SK-N-SH (cell line): ENCODE data around the gene DCHS2. TPM values are rescaled to one million over a fixed set of nuclear protein-coding genes. Genes with fewer than 3 reads are reported as not detected.

Source experiments
- CTCF ChIA-PET: fragments of 300-600, 350-600 bp; formaldehyde crosslinking; extraction: SDS; loops from one replicate; lab custom pipeline; 2021; lab: Yijun Ruan, JAX
- POLR2A ChIA-PET: fragments of 350-600 bp; sonication (Branson Sonifier 250); formaldehyde crosslinking; extraction: SDS; loops from one replicate; lab custom pipeline; 2020; ENCODE audit warnings: antibody characterized with exemption, inconsistent platforms; lab: Yijun Ruan, JAX
- DNase-seq: peaks from one replicate; pipeline ENCODE4 v3.0.0; 2012
- H2AFZ ChIP-seq: fragments of 200-600 bp; sonication (generic); 2 replicates; pipeline ENCODE4 v1.8.1; 2016; ENCODE audit warnings: antibody characterized with exemption, mild to moderate bottlenecking, low read depth
- H3F3A ChIP-seq: fragments of 200-600 bp; sonication (generic); replicated peaks from 2 replicates; pipeline ENCODE3; 2016; ENCODE audit warnings: antibody characterized with exemption, mild to moderate bottlenecking; ENCODE audit not compliant: insufficient read depth
- H3K27ac ChIP-seq, 2 experiments: fragments of 200-500 bp in 1 of 2; fragments of 200-600 bp in 1 of 2; sonication (Bioruptor generic) in 1 of 2; sonication (generic), shearing (Covaris generic) in 1 of 2; 2 replicates each; pipeline versions ENCODE4 v1.5.1 to v1.6.1; 2014 to 2016; ENCODE audit warnings: low read depth in 2 of 2, inconsistent platforms in 1 of 2, low read length in 1 of 2, mild to moderate bottlenecking in 1 of 2, mixed read lengths in 1 of 2
- H3K27me3 ChIP-seq: fragments of 200-600 bp; sonication (generic), shearing (Covaris generic); 2 replicates; pipeline ENCODE4 v1.6.1; 2016; ENCODE audit warnings: mixed run types; ENCODE audit not compliant: insufficient read depth
- H3K36me3 ChIP-seq, 2 experiments: fragments of 200-500 bp in 1 of 2; fragments of 200-600 bp in 1 of 2; sonication (Bioruptor generic) in 1 of 2; sonication (generic) in 1 of 2; replicated peaks in 1 of 2; 2 replicates each; pipeline versions ENCODE3 to v1.5.1; 2014 to 2016; ENCODE audit warnings: low read length in 1 of 2, mild to moderate bottlenecking in 1 of 2; ENCODE audit not compliant: insufficient read depth in 2 of 2, control insufficient read depth in 1 of 2
- H3K4me1 ChIP-seq, 2 experiments: fragments of 200-500 bp in 1 of 2; fragments of 200-600 bp in 1 of 2; sonication (Bioruptor generic) in 1 of 2; sonication (generic), shearing (Covaris generic) in 1 of 2; 2 replicates each; pipeline versions ENCODE4 v1.5.1 to v1.6.1; 2014 to 2016; ENCODE audit warnings: low read depth in 1 of 2, low read length in 1 of 2, mixed run types in 1 of 2; ENCODE audit not compliant: insufficient read depth in 2 of 2, control insufficient read depth in 1 of 2
- H3K4me2 ChIP-seq: fragments of 200-600 bp; sonication (generic), shearing (Covaris generic); 2 replicates; pipeline ENCODE4 v1.6.1; 2017; ENCODE audit warnings: mixed run types
- H3K4me3 ChIP-seq, 2 experiments: fragments of 200-500 bp in 1 of 2; fragments of 200-600 bp in 1 of 2; sonication (Bioruptor generic) in 1 of 2; sonication (generic), shearing (Covaris generic) in 1 of 2; 2 replicates each; pipeline versions ENCODE4 v1.5.1 to v1.8.1; 2014 to 2016; ENCODE audit warnings: low read depth in 2 of 2, inconsistent platforms in 1 of 2, low read length in 1 of 2, mild to moderate bottlenecking in 1 of 2, mixed read lengths in 1 of 2, moderate library complexity in 1 of 2
- H3K79me2 ChIP-seq: fragments of 200-600 bp; sonication (generic); 2 replicates; pipeline ENCODE4 v1.8.1; 2017; ENCODE audit warnings: mild to moderate bottlenecking; ENCODE audit not compliant: insufficient read depth
- H3K9ac ChIP-seq: fragments of 200-600 bp; sonication (generic); 2 replicates; pipeline ENCODE4 v1.6.1; 2017; ENCODE audit warnings: mixed run types
- H3K9me2 ChIP-seq: fragments of 200-600 bp; sonication (generic); 2 replicates; pipeline ENCODE4 v1.6.1; 2017; ENCODE audit warnings: mixed run types
- H3K9me3 ChIP-seq: fragments of 200-600 bp; sonication (generic); 2 replicates; pipeline ENCODE4 v1.6.1; 2017; ENCODE audit warnings: mixed run types, mild to moderate bottlenecking, moderate library complexity
- H4K20me1 ChIP-seq: fragments of 200-600 bp; sonication (generic); 2 replicates; pipeline ENCODE4 v1.6.1; 2017; ENCODE audit warnings: mild to moderate bottlenecking, mixed run types; ENCODE audit not compliant: insufficient read depth
- ELF1 ChIP-seq: IDR thresholded peaks from 2 replicates; pipeline ENCODE4 v1.4.0; 2012
- EP300 ChIP-seq, 2 experiments: IDR thresholded peaks; 2 replicates each; pipeline versions ENCODE4 v1.4.0 to v1.6.1; 2012; ENCODE audit warnings: borderline replicate concordance in 1 of 2, low read depth in 1 of 2, low read length in 1 of 2
- FOXJ3 ChIP-seq: sonication (generic); formaldehyde crosslinking; IDR thresholded peaks from 2 replicates; pipeline ENCODE4 v1.5.1; 2020; ENCODE audit warnings: mild to moderate bottlenecking, missing genetic modification reagents
- FOXM1 ChIP-seq: IDR thresholded peaks from 2 replicates; pipeline ENCODE4 v1.4.0; 2012; ENCODE audit warnings: low read depth, mild to moderate bottlenecking
- GABPA ChIP-seq: IDR thresholded peaks from 2 replicates; pipeline ENCODE4 v1.4.0; 2012; ENCODE audit warnings: low read depth, mild to moderate bottlenecking
- NFIC ChIP-seq: IDR thresholded peaks from 2 replicates; pipeline ENCODE4 v1.4.0; 2012; ENCODE audit warnings: borderline replicate concordance
- NRF1 ChIP-seq: IDR thresholded peaks from 2 replicates; pipeline ENCODE4 v1.6.1; 2012; ENCODE audit warnings: low read depth, mild to moderate bottlenecking, low read length
- RAD21 ChIP-seq: IDR thresholded peaks from 2 replicates; pipeline ENCODE4 v1.6.1; 2012; ENCODE audit warnings: mild to moderate bottlenecking, low read length
- SMC3 ChIP-seq: IDR thresholded peaks from 2 replicates; pipeline ENCODE4 v1.6.1; 2012; ENCODE audit warnings: low read depth, low read length, improper control_type of control experiment
- TAF1 ChIP-seq: IDR thresholded peaks from 2 replicates; pipeline ENCODE4 v1.6.1; 2012; ENCODE audit warnings: low read depth, mild to moderate bottlenecking, low read length, moderate library complexity, borderline replicate concordance
- TEAD4 ChIP-seq: IDR thresholded peaks from 2 replicates; pipeline ENCODE4 v1.4.0; 2012; ENCODE audit warnings: mild to moderate bottlenecking, borderline replicate concordance; ENCODE audit not compliant: insufficient read depth
- YY1 ChIP-seq: IDR thresholded peaks from 2 replicates; pipeline ENCODE4 v1.4.0; 2012; ENCODE audit warnings: low read depth, mild to moderate bottlenecking
- WGBS: methylation state at CpG from one replicate; pipeline ENCODE4 v1.1.6; 2017; ENCODE audit warnings: low lambda C conversion rate; 5-methylcytosine and 5-hydroxymethylcytosine counted together
- polyA plus RNA-seq, 3 experiments: library from polyadenylated mRNA; depleted of rRNA; stranded (reverse); fragments of >200 nt; gene quantifications; 2 replicates each; pipeline ENCODE4 v1.2.3, GENCODE V29; 2012
- TF ChIP-seq, protein P1 (sequence below): fragments of 150-350 bp; IDR thresholded peaks from 2 replicates; pipeline ENCODE4 v1.6.1; 2016; ENCODE audit warnings: mild to moderate bottlenecking, low read depth, low read length
- TF ChIP-seq, protein P2 (sequence below): IDR thresholded peaks from 2 replicates; pipeline ENCODE4 v1.4.0; 2012; ENCODE audit warnings: low read depth, borderline replicate concordance
- TF ChIP-seq, protein P3 (sequence below): IDR thresholded peaks from 2 replicates; pipeline ENCODE4 v1.4.0; 2012; ENCODE audit warnings: low read depth, borderline replicate concordance
- TF ChIP-seq, protein P4 (sequence below): IDR thresholded peaks from 2 replicates; pipeline ENCODE4; 2012
- TF ChIP-seq, protein P5 (sequence below): IDR thresholded peaks from 2 replicates; pipeline ENCODE4 v1.6.1; 2012; ENCODE audit warnings: mild to moderate bottlenecking, low read depth, low read length, moderate library complexity

The DCHS2 gene
- polyA plus RNA-seq, 1 of the 3 experiments (the other 2 are of a cell fraction), result not detected

DNA sequence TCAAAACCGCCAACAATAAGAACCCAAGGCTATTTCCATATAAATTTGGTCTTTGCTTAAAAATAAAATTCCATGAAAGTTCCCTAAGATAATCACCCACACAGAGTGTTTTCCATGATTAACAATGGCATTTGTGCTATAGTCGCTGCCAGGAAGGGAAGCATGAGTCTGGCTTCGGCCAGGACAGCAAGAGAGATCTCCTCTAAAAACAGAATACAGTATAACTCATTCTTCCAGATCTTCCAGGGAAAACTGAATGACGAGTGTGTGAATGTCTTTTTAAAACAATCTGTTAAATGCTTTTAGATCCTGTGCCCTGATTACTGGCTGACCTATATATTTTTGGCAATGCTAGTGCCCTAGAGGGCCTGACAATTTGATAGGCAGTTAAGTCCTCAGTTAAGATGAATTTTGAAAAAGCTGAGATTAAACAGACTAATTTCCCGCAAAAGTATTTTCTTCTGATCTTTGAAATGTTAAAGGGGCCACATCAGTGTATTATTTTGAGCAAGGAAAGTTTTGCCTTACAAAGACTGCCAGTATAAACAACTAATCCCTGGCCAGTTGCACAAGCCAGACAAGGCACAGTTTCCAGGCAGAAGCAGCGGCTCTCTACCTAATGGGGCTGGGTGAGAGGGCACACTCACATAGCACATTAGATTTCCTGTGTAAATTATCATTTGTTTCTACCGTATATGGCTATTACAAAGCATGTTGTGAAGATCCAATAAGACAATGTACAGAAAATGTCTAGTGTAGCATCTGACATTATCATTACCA lies 127.3 kb downstream of the DCHS2 start:
- Histone ChIP-seq H3K27me3 (no peaks in the 10 kb centered on the region; the same call in 1 of the 2 replicates), H3K9ac (no peak overlapping the region), H3K36me3 (no peaks in the 10 kb centered on the region), H3K9me3 (no peaks in the 10 kb centered on the region), H3F3A (no peaks in the 10 kb centered on the region), H3K9me2 (no peaks in the 10 kb centered on the region), H3K27ac (no peak overlapping the region), H4K20me1 (no peaks in the 10 kb centered on the region), H2AFZ (no peak overlapping the region), H3K4me2 (no peak overlapping the region), H3K4me1 (no peaks in the 10 kb centered on the region), H3K4me3 (no peak overlapping the region), H3K79me2 (no peaks in the 10 kb centered on the region)
- POLR2A ChIA-PET, result no interaction called here
- TF ChIP-seq, protein P1, sequence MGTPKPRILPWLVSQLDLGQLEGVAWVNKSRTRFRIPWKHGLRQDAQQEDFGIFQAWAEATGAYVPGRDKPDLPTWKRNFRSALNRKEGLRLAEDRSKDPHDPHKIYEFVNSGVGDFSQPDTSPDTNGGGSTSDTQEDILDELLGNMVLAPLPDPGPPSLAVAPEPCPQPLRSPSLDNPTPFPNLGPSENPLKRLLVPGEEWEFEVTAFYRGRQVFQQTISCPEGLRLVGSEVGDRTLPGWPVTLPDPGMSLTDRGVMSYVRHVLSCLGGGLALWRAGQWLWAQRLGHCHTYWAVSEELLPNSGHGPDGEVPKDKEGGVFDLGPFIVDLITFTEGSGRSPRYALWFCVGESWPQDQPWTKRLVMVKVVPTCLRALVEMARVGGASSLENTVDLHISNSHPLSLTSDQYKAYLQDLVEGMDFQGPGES, result no peak
- TF ChIP-seq YY1, result no peak
- TF ChIP-seq, protein P2, sequence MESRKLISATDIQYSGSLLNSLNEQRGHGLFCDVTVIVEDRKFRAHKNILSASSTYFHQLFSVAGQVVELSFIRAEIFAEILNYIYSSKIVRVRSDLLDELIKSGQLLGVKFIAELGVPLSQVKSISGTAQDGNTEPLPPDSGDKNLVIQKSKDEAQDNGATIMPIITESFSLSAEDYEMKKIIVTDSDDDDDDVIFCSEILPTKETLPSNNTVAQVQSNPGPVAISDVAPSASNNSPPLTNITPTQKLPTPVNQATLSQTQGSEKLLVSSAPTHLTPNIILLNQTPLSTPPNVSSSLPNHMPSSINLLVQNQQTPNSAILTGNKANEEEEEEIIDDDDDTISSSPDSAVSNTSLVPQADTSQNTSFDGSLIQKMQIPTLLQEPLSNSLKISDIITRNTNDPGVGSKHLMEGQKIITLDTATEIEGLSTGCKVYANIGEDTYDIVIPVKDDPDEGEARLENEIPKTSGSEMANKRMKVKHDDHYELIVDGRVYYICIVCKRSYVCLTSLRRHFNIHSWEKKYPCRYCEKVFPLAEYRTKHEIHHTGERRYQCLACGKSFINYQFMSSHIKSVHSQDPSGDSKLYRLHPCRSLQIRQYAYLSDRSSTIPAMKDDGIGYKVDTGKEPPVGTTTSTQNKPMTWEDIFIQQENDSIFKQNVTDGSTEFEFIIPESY, result no peak
- TF ChIP-seq, protein P3, sequence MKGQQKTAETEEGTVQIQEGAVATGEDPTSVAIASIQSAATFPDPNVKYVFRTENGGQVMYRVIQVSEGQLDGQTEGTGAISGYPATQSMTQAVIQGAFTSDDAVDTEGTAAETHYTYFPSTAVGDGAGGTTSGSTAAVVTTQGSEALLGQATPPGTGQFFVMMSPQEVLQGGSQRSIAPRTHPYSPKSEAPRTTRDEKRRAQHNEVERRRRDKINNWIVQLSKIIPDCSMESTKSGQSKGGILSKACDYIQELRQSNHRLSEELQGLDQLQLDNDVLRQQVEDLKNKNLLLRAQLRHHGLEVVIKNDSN, result no peak
- TF ChIP-seq, protein P4, sequence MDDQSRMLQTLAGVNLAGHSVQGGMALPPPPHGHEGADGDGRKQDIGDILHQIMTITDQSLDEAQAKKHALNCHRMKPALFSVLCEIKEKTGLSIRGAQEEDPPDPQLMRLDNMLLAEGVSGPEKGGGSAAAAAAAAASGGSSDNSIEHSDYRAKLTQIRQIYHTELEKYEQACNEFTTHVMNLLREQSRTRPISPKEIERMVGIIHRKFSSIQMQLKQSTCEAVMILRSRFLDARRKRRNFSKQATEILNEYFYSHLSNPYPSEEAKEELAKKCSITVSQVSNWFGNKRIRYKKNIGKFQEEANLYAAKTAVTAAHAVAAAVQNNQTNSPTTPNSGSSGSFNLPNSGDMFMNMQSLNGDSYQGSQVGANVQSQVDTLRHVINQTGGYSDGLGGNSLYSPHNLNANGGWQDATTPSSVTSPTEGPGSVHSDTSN, result no peak
- TF ChIP-seq EP300 (IDR thresholded peaks at IDR 0.05; ENCODE audit: borderline replicate concordance in 1 of 2, low read depth in 1 of 2, low read length in 1 of 2), result no peak
- TF ChIP-seq NFIC, result no peak
- no peak for TF ChIP-seq NRF1
- no peak for TF ChIP-seq FOXJ3 (CRISPR knock-in tag)
- TF ChIP-seq TEAD4, result no peak
- TF ChIP-seq FOXM1, result no peak
- TF ChIP-seq, protein P5, sequence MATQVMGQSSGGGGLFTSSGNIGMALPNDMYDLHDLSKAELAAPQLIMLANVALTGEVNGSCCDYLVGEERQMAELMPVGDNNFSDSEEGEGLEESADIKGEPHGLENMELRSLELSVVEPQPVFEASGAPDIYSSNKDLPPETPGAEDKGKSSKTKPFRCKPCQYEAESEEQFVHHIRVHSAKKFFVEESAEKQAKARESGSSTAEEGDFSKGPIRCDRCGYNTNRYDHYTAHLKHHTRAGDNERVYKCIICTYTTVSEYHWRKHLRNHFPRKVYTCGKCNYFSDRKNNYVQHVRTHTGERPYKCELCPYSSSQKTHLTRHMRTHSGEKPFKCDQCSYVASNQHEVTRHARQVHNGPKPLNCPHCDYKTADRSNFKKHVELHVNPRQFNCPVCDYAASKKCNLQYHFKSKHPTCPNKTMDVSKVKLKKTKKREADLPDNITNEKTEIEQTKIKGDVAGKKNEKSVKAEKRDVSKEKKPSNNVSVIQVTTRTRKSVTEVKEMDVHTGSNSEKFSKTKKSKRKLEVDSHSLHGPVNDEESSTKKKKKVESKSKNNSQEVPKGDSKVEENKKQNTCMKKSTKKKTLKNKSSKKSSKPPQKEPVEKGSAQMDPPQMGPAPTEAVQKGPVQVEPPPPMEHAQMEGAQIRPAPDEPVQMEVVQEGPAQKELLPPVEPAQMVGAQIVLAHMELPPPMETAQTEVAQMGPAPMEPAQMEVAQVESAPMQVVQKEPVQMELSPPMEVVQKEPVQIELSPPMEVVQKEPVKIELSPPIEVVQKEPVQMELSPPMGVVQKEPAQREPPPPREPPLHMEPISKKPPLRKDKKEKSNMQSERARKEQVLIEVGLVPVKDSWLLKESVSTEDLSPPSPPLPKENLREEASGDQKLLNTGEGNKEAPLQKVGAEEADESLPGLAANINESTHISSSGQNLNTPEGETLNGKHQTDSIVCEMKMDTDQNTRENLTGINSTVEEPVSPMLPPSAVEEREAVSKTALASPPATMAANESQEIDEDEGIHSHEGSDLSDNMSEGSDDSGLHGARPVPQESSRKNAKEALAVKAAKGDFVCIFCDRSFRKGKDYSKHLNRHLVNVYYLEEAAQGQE, result no peak
- no peak for TF ChIP-seq SMC3
- TF ChIP-seq TAF1, result no peak
- no peak for TF ChIP-seq RAD21
- no peak for TF ChIP-seq GABPA
- no peak for TF ChIP-seq ELF1
- no peak for DNase-seq
- 4% methylated on average over 7 of the region's 7 CpGs for WGBS
- CTCF ChIA-PET, result no interaction called here
